ENCODE data around the gene KREMEN1. TPM values are rescaled to one million over a fixed set of nuclear protein-coding genes. Genes with fewer than 3 reads are reported as not detected.
"Not testable (repeated sequence)": the region's sequence is repeated elsewhere in the genome, so short reads cannot be mapped to it uniquely, and the experiment has no call there.

The KREMEN1 gene
- total RNA-seq, 1 donor from 2014 or later = not detected

GRCh38 chr22:29114392-29114791 lies 41.6 kb downstream of the KREMEN1 start:
- intact Hi-C loops (cut with micrococcal nuclease) = no loop called here

GRCh38 chr22:29115682-29116288 lies 43.0 kb downstream of the KREMEN1 start:
- peaks cover 2% of the 10 kb centered on the region for H3K36me3 Mint-ChIP-seq (ENCODE audit: low read depth)
- intact Hi-C loops (cut with micrococcal nuclease) = no loop called here

More at GRCh38 chr22:29114392-29114791, 41.6 kb downstream of the KREMEN1 start:
- H3K36me3 Mint-ChIP-seq (ENCODE audit: low read depth) = no peaks in the 10 kb centered on the region
- no peak overlapping the region for H3K4me3 Mint-ChIP-seq
- peaks cover 5% of the 10 kb centered on the region for H3K9me3 Mint-ChIP-seq
- H3K27me3 Mint-ChIP-seq = peaks cover 23% of the 10 kb centered on the region
- no peak for DNase-seq
- H3K4me1 Mint-ChIP-seq = no peaks in the 10 kb centered on the region
- no peak overlapping the region for H3K27ac Mint-ChIP-seq

GRCh38 chr22:29116397-29117123 lies 43.7 kb downstream of the KREMEN1 start:
- Mint-ChIP-seq H3K27ac (no peak overlapping the region), H3K4me3 (no peak overlapping the region), H3K4me1 (no peaks in the 10 kb centered on the region), H3K36me3 (ENCODE audit: low read depth) (peaks cover 2% of the 10 kb centered on the region), H3K27me3 (peaks cover 30% of the 10 kb centered on the region), H3K9me3 (peaks cover 9% of the 10 kb centered on the region)
- no peak for DNase-seq
- intact Hi-C loops (cut with micrococcal nuclease) = no loop called here

More at GRCh38 chr22:29115682-29116288, 43.0 kb downstream of the KREMEN1 start:
- Mint-ChIP-seq H3K27me3 (peaks cover 30% of the 10 kb centered on the region), H3K4me3 (no peak overlapping the region), H3K9me3 (peaks cover 9% of the 10 kb centered on the region), H3K27ac (no peak overlapping the region), H3K4me1 (no peaks in the 10 kb centered on the region)
- no peak for DNase-seq

- Mint-ChIP-seq H3K4me3 (no peak overlapping the region), H3K27me3 (peaks cover 27% of the 10 kb centered on the region), H3K9me3 (peaks cover 9% of the 10 kb centered on the region), H3K4me1 (peaks cover 5% of the 10 kb centered on the region), H3K27ac (no peak overlapping the region), H3K36me3 (ENCODE audit: low read depth) (peaks cover 2% of the 10 kb centered on the region)
- intact Hi-C loops (cut with micrococcal nuclease) = no loop called here
- no peak for DNase-seq
Observed at GRCh38 chr22:29117799-29118477, 45.1 kb downstream of the KREMEN1 start.

- intact Hi-C loops (cut with micrococcal nuclease); H3K4me3 Mint-ChIP-seq; DNase-seq; H3K9me3 Mint-ChIP-seq; H3K27ac Mint-ChIP-seq; H3K4me1 Mint-ChIP-seq; H3K36me3 Mint-ChIP-seq (ENCODE audit: low read depth): not testable (repeated sequence)
- H3K27me3 Mint-ChIP-seq = peaks cover 21% of the 10 kb centered on the region
Observed at GRCh38 chr22:29120098-29120912, 47.5 kb downstream of the KREMEN1 start.

GRCh38 chr22:29121124-29121523 lies 48.3 kb downstream of the KREMEN1 start:
- Mint-ChIP-seq H3K36me3 (ENCODE audit: low read depth) (peaks cover 2% of the 10 kb centered on the region), H3K4me1 (peaks cover 5% of the 10 kb centered on the region), H3K27me3 (peaks cover 17% of the 10 kb centered on the region), H3K4me3 (no peak overlapping the region), H3K27ac (no peak overlapping the region), H3K9me3 (peaks cover 9% of the 10 kb centered on the region)
- intact Hi-C loops (cut with micrococcal nuclease) = no loop called here
- DNase-seq = no peak

- Mint-ChIP-seq H3K36me3 (ENCODE audit: low read depth) (peaks cover 2% of the 10 kb centered on the region), H3K27ac (no peak overlapping the region), H3K27me3 (peaks cover 18% of the 10 kb centered on the region), H3K4me3 (no peak overlapping the region), H3K9me3 (peaks cover 9% of the 10 kb centered on the region), H3K4me1 (peaks cover 5% of the 10 kb centered on the region)
- no peak for DNase-seq
- intact Hi-C loops (cut with micrococcal nuclease) = no loop called here
Observed at GRCh38 chr22:29122041-29122440, 49.2 kb downstream of the KREMEN1 start.

GRCh38 chr22:29124777-29125442 lies 52.1 kb downstream of the KREMEN1 start:
- peaks cover 9% of the 10 kb centered on the region for H3K27me3 Mint-ChIP-seq
- H3K4me3 Mint-ChIP-seq = no peak overlapping the region
- intact Hi-C loops (cut with micrococcal nuclease) = no loop called here
- H3K4me1 Mint-ChIP-seq = peaks cover 5% of the 10 kb centered on the region
- no peak for DNase-seq
- no peaks in the 10 kb centered on the region for H3K36me3 Mint-ChIP-seq (ENCODE audit: low read depth)
- peaks cover under 1% of the 10 kb centered on the region for H3K9me3 Mint-ChIP-seq
- H3K27ac Mint-ChIP-seq = no peak overlapping the region

- peaks cover 5% of the 10 kb centered on the region for H3K4me1 Mint-ChIP-seq
- intact Hi-C loops (cut with micrococcal nuclease) = no loop called here
- no peak overlapping the region for H3K27ac Mint-ChIP-seq
- H3K27me3 Mint-ChIP-seq = peaks cover 7% of the 10 kb centered on the region
- no peak for DNase-seq
- H3K4me3 Mint-ChIP-seq = no peak overlapping the region
- no peaks in the 10 kb centered on the region for H3K36me3 Mint-ChIP-seq (ENCODE audit: low read depth)
- H3K9me3 Mint-ChIP-seq = no peaks in the 10 kb centered on the region
Observed at GRCh38 chr22:29125443-29125778, 52.6 kb downstream of the KREMEN1 start.

- Mint-ChIP-seq H3K9me3 (no peaks in the 10 kb centered on the region), H3K27me3 (peaks cover 5% of the 10 kb centered on the region), H3K4me3 (no peak overlapping the region), H3K4me1 (peaks cover 5% of the 10 kb centered on the region), H3K27ac (no peak overlapping the region), H3K36me3 (ENCODE audit: low read depth) (no peaks in the 10 kb centered on the region)
- no peak for DNase-seq
- intact Hi-C loops (cut with micrococcal nuclease) = no loop called here
Observed at GRCh38 chr22:29125844-29126243, 53.0 kb downstream of the KREMEN1 start.

- H3K4me3 Mint-ChIP-seq = no peak overlapping the region
- H3K4me1 Mint-ChIP-seq = peaks cover 5% of the 10 kb centered on the region
- intact Hi-C loops (cut with micrococcal nuclease) = no loop called here
- H3K27ac Mint-ChIP-seq = no peak overlapping the region
- H3K27me3 Mint-ChIP-seq = peaks cover 5% of the 10 kb centered on the region
- H3K36me3 Mint-ChIP-seq (ENCODE audit: low read depth) = no peaks in the 10 kb centered on the region
- no peaks in the 10 kb centered on the region for H3K9me3 Mint-ChIP-seq
- no peak for DNase-seq
Observed at GRCh38 chr22:29126670-29127395, 54.0 kb downstream of the KREMEN1 start.

GRCh38 chr22:29128891-29129807 lies 56.3 kb downstream of the KREMEN1 start:
- Mint-ChIP-seq H3K4me1 (no peaks in the 10 kb centered on the region), H3K9me3 (no peaks in the 10 kb centered on the region), H3K36me3 (ENCODE audit: low read depth) (no peaks in the 10 kb centered on the region), H3K4me3 (no peak overlapping the region), H3K27me3 (peaks cover 11% of the 10 kb centered on the region), H3K27ac (no peak overlapping the region)
- DNase-seq = no peak
- intact Hi-C loops (cut with micrococcal nuclease) = no loop called here

Measured in activated CD4-positive, alpha-beta T cell treated with anti-CD3 and anti-CD28 coated beads, Interleukin-2, amount 10 ng/mL, durations not matched to agents 24 days and 14 days (primary cell).